Measurements from ENCODE around the gene SLC25A24. TPM values are rescaled to one million over a fixed set of nuclear protein-coding genes. Genes with fewer than 3 reads are reported as not detected.
"Not testable (repeated sequence)": the region's sequence is repeated elsewhere in the genome, so short reads cannot be mapped to it uniquely, and the experiment has no call there.

The SLC25A24 gene
- total and polyA plus RNA-seq, 4 donors: 1.3 to 8.6 (median 3.0) TPM

GRCh38 chr1:108214641-108215465 is 14.7 kb upstream of the SLC25A24 start:
- 13% methylated on average over 4 of the region's 5 CpGs for WGBS
- not testable (repeated sequence) for H3K27me3 ChIP-seq (ENCODE audit: control insufficient read depth in 4 of 4, insufficient read depth in 4 of 4, low read length in 3 of 4); DNase-seq (ENCODE audit: low spot score); H3K27ac ChIP-seq (ENCODE audit: low read depth in 1 of 2, low read length in 2 of 2); H3K4me1 ChIP-seq (ENCODE audit: control insufficient read depth in 4 of 4, insufficient read depth in 4 of 4, low read length in 3 of 4); H3K9ac ChIP-seq (ENCODE audit: low read depth in 1 of 2, low read length in 2 of 2); H3K9me3 ChIP-seq (ENCODE audit: control insufficient read depth in 4 of 4, low read length in 3 of 4); H3K36me3 ChIP-seq (ENCODE audit: control insufficient read depth in 4 of 4, insufficient read depth in 3 of 4, low read depth in 1 of 4, low read length in 3 of 4); H3K4me3 ChIP-seq (ENCODE audit: low read depth in 1 of 3, low read length in 3 of 3)
- TF ChIP-seq RAD21 (IDR thresholded peaks at IDR 0.05) (peak; percentile 73 to 80), CTCF (IDR thresholded peaks at IDR 0.05; ENCODE audit: low read depth, low read length, missing input control) (peak; percentile 56)

GRCh38 chr1:108211014-108211413 is 10.9 kb upstream of the SLC25A24 start:
- H3K4me3 ChIP-seq (ENCODE audit: low read depth in 1 of 3, low read length in 3 of 3): no peak overlapping the region
- TF ChIP-seq EGR1 (IDR thresholded peaks at IDR 0.05; ENCODE audit: low read depth in 2 of 2): no peak
- no peak for TF ChIP-seq CTCF (IDR thresholded peaks at IDR 0.05; ENCODE audit: low read depth, low read length, missing input control)
- TF ChIP-seq HNF4G (IDR thresholded peaks at IDR 0.05): no peak
- no peak for TF ChIP-seq JUND (IDR thresholded peaks at IDR 0.05)
- no peak for TF ChIP-seq RAD21 (IDR thresholded peaks at IDR 0.05)
- no peak for TF ChIP-seq TAF1 (conservative IDR thresholded peaks at IDR 0.05)
- no peak overlapping the region for H3K9ac ChIP-seq (ENCODE audit: low read depth in 1 of 2, low read length in 2 of 2)
- 73% methylated on average over 1 of the region's 1 CpG for WGBS
- H3K27me3 ChIP-seq (ENCODE audit: control insufficient read depth in 4 of 4, insufficient read depth in 4 of 4, low read length in 3 of 4): peaks cover 0 to 6% (median 0%) of the 10 kb centered on the region in 4 donors
- H3K27ac ChIP-seq (ENCODE audit: low read depth in 1 of 2, low read length in 2 of 2): no peak overlapping the region
- no peaks in the 10 kb centered on the region for H3K36me3 ChIP-seq (ENCODE audit: control insufficient read depth in 4 of 4, insufficient read depth in 3 of 4, low read depth in 1 of 4, low read length in 3 of 4)
- DNase-seq (ENCODE audit: low spot score): no peak
- H3K9me3 ChIP-seq (ENCODE audit: control insufficient read depth in 4 of 4, low read length in 3 of 4): no peaks in the 10 kb centered on the region
- H3K4me1 ChIP-seq (ENCODE audit: control insufficient read depth in 4 of 4, insufficient read depth in 4 of 4, low read length in 3 of 4): no peaks in the 10 kb centered on the region

GRCh38 chr1:108209456-108210108 is 9.4 kb upstream of the SLC25A24 start:
- Histone ChIP-seq H3K27ac (ENCODE audit: low read depth in 1 of 2, low read length in 2 of 2) (no peak overlapping the region), H3K4me3 (ENCODE audit: low read depth in 1 of 3, low read length in 3 of 3) (no peak overlapping the region), H3K9me3 (ENCODE audit: control insufficient read depth in 4 of 4, low read length in 3 of 4) (no peaks in the 10 kb centered on the region), H3K9ac (ENCODE audit: low read depth in 1 of 2, low read length in 2 of 2) (no peak overlapping the region), H3K27me3 (ENCODE audit: control insufficient read depth in 4 of 4, insufficient read depth in 4 of 4, low read length in 3 of 4) (peaks cover 0 to 6% (median 0%) of the 10 kb centered on the region in 4 donors), H3K36me3 (ENCODE audit: control insufficient read depth in 4 of 4, insufficient read depth in 3 of 4, low read depth in 1 of 4, low read length in 3 of 4) (no peaks in the 10 kb centered on the region), H3K4me1 (ENCODE audit: control insufficient read depth in 4 of 4, insufficient read depth in 4 of 4, low read length in 3 of 4) (no peaks in the 10 kb centered on the region)
- WGBS: 75% methylated on average over 11 of the region's 11 CpGs
- no peak for DNase-seq (ENCODE audit: low spot score)
- TF ChIP-seq HNF4G (IDR thresholded peaks at IDR 0.05) (no peak), EGR1 (IDR thresholded peaks at IDR 0.05; ENCODE audit: low read depth in 2 of 2) (no peak), FOXA2 (IDR thresholded peaks at IDR 0.05) (no peak), SP1 (IDR thresholded peaks at IDR 0.05) (no peak), JUND (IDR thresholded peaks at IDR 0.05) (no peak), ZBTB33 (IDR thresholded peaks at IDR 0.05) (no peak), MAX (IDR thresholded peaks at IDR 0.05) (no peak), TAF1 (conservative IDR thresholded peaks at IDR 0.05) (no peak), CTCF (IDR thresholded peaks at IDR 0.05; ENCODE audit: low read depth, low read length, missing input control) (no peak), HNF4A (conservative IDR thresholded peaks at IDR 0.05) (no peak)

All from liver (tissue), 9 donors.